Naive thymus-derived CD8-positive, alpha-beta T cell (primary cell): Measurements from ENCODE around the gene TMEM8B. TPM values are rescaled to one million over a fixed set of nuclear protein-coding genes. Genes with fewer than 3 reads are reported as not detected.
A peak's percentile ranks its signal among the peaks of the same experiment; 100 is the strongest.

Source experiments
- ATAC-seq, 2 donors: fragments of 150-1000 bp; cut with Tn5 transposase in 1 of 2; sonication (Bioruptor Pico), chemical (Tn5 transposase) in 1 of 2; 1 replicate in 1 of 2; 2 replicates in 1 of 2; pipeline ENCODE4 v1.10.0; 2021; ENCODE audit warnings: mild to moderate bottlenecking in 2 of 2, moderate library complexity in 2 of 2
- POLR2A ChIA-PET: fragments of 350-600 bp; sonication (Branson Sonifier 250); formaldehyde crosslinking; loops from one replicate; lab custom pipeline; 2021; ENCODE audit warnings: antibody characterized with exemption; lab: Charles Lee
- DNase-seq, 10 donors: peaks; one replicate each; pipeline versions ENCODE4 v3.0.0 to v3.0.0-alpha.2; 2020 to 2022
- H3K27ac Mint-ChIP-seq, 10 donors: one replicate each; pipeline ENCODE4 v1.8.0; 2020 to 2022; ENCODE audit warnings: mild to moderate bottlenecking in 10 of 10, mixed read lengths in 10 of 10, moderate library complexity in 4 of 10, inconsistent platforms in 1 of 10
- H3K27me3 Mint-ChIP-seq, 5 donors: one replicate each; pipeline ENCODE4 v1.8.0; 2021 to 2022; ENCODE audit warnings: mixed read lengths in 5 of 5
- H3K36me3 Mint-ChIP-seq, 3 donors: one replicate each; pipeline ENCODE4 v1.8.0; 2020 to 2022; ENCODE audit warnings: mixed read lengths in 3 of 3, mild to moderate bottlenecking in 2 of 3, inconsistent platforms in 1 of 3
- H3K4me1 Mint-ChIP-seq, 4 donors: one replicate each; pipeline ENCODE4 v1.8.0; 2021 to 2022; ENCODE audit warnings: mixed read lengths in 4 of 4
- H3K4me3 Mint-ChIP-seq, 10 donors: one replicate each; pipeline ENCODE4 v1.8.0; 2020 to 2022; ENCODE audit warnings: mild to moderate bottlenecking in 10 of 10, mixed read lengths in 10 of 10, moderate library complexity in 6 of 10, inconsistent platforms in 1 of 10
- H3K9me3 Mint-ChIP-seq, 9 donors: one replicate each; pipeline ENCODE4 v1.8.0; 2020 to 2022; ENCODE audit warnings: mixed read lengths in 9 of 9, mild to moderate bottlenecking in 3 of 9, inconsistent platforms in 1 of 9, moderate library complexity in 1 of 9
- polyA plus RNA-seq, 3 donors: library from polyadenylated mRNA; unstranded; fragments of 300-500 nt; fragmentation: Illumina TruSeq; gene quantifications; one replicate each; pipeline ENCODE4 v1.2.3, GENCODE V29; 2021
- total RNA-seq, 8 experiments: library from RNA in 2 of 8; stranded (reverse) in 2 of 8; gene quantifications; one replicate each; pipeline ENCODE4 v1.2.3 and lab custom pipeline; 2021 to 2026

TMEM8B gene
- total and polyA plus RNA-seq, 5 experiments from 2014 or later = 1.5 to 10.2 (median 2.4) TPM

DNA sequence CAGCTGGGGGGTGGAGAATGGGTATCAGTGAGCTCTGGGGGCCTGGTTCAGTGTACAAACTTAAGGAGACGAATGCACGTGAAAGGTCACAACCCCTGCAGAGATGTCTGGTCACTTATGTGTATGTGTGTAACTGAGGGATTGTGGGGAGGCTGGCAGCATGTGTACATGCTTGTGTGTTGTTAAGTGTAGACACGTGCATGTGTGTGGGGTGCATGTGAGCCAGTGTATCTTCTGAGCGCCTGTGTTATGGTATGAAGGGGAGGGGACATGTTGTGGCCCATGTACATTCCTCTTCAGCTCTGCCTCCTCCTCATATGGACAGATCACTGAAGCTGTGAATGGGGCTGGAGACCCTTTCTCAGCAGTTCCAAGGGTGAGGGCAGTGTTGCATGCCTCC lies 2.0 kb downstream of the TMEM8B start:
- Mint-ChIP-seq H3K9me3 (no peaks in the 10 kb centered on the region), H3K36me3 (no peaks in the 10 kb centered on the region), H3K4me3 (peak overlapping the region in 4 of 10 donors; percentile 0 to 65 (median 32)), H3K27me3 (no peaks in the 10 kb centered on the region), H3K27ac (peak overlapping the region in 3 of 10 donors; percentile 57 to 85 (median 77)), H3K4me1 (peaks cover 30 to 56% (median 47%) of the 10 kb centered on the region in 4 donors)
- no peak for DNase-seq
- POLR2A ChIA-PET = interaction anchor here (0.5 kb wide), 1 partner anchor 185 kb away, joined by 5 read pairs; no protein-coding TSS in a partner anchor
- ATAC-seq = no peak

DNA sequence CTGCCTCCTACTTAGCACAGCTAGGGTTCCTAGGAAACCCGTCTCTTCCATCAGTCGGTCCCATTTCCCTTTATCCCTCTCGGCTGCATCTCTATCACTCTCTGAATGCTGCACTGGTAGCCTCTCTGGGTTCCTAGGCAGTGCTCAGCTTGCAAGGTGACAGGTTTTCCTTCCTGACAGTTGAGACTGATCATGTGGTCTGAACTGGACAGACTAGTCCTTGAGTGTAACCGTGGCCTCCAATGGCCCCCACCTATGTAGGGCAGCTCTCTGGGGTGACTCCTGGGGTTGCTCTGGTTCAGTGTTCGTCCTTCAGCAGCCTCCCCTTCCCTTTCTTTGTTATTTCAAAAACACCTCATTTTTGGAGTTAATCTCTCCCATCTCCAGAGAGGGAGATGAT lies 3.8 kb downstream of the TMEM8B start:
- Mint-ChIP-seq H3K4me3 (no peak overlapping the region), H3K9me3 (no peaks in the 10 kb centered on the region), H3K27ac (peak overlapping the region in 2 of 10 donors; percentile 4 to 38), H3K27me3 (no peaks in the 10 kb centered on the region), H3K36me3 (no peaks in the 10 kb centered on the region), H3K4me1 (peaks cover 32 to 50% (median 43%) of the 10 kb centered on the region in 4 donors)
- POLR2A ChIA-PET = no interaction called here
- no peak for ATAC-seq
- DNase-seq = no peak

- no peak overlapping the region for H3K4me3 Mint-ChIP-seq
- H3K9me3 Mint-ChIP-seq = no peaks in the 10 kb centered on the region
- no peak for DNase-seq
- H3K36me3 Mint-ChIP-seq = no peaks in the 10 kb centered on the region
- H3K27me3 Mint-ChIP-seq = no peaks in the 10 kb centered on the region
- POLR2A ChIA-PET = interaction anchor here (0.7 kb wide), 1 partner anchor 86 kb away, joined by 4 read pairs; no protein-coding TSS in a partner anchor
- H3K4me1 Mint-ChIP-seq = peaks cover 23 to 41% (median 30%) of the 10 kb centered on the region in 4 donors
- peak overlapping the region in 5 of 10 donors; percentile 30 to 68 (median 57) for H3K27ac Mint-ChIP-seq
- no peak for ATAC-seq
These were observed 5.5 kb downstream of the TMEM8B start for GRCh38 chr9:35834260-35835215.

DNA sequence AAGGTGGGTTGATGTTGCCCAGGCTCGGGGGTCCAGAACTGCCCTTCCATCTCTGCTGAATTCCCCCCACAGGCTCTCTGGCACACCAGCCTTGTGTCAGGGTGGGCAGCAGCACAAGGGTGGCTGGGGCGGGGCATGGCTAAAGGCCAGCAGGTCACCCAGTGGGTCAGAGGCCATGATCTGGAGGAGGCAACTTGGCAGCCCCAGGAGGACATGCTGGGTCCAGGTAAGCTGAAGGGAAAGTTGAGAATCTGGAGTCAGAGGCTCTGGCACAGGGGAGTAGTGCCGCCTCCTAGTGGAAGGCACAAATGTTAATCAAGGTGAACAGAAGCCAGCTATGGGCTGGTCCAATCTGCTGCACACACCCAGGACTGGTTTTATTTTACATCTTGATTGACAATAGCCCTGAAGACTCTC lies 6.2 kb downstream of the TMEM8B start:
- POLR2A ChIA-PET = no interaction called here
- ATAC-seq (peak in 1 of 2 donors; percentile 33), DNase-seq (no peak)
- H3K27me3 Mint-ChIP-seq = no peaks in the 10 kb centered on the region
- H3K36me3 Mint-ChIP-seq = no peaks in the 10 kb centered on the region
- peaks cover 18 to 38% (median 23%) of the 10 kb centered on the region in 4 donors for H3K4me1 Mint-ChIP-seq
- no peaks in the 10 kb centered on the region for H3K9me3 Mint-ChIP-seq
- no peak overlapping the region for H3K4me3 Mint-ChIP-seq
- H3K27ac Mint-ChIP-seq = no peak overlapping the region

DNA sequence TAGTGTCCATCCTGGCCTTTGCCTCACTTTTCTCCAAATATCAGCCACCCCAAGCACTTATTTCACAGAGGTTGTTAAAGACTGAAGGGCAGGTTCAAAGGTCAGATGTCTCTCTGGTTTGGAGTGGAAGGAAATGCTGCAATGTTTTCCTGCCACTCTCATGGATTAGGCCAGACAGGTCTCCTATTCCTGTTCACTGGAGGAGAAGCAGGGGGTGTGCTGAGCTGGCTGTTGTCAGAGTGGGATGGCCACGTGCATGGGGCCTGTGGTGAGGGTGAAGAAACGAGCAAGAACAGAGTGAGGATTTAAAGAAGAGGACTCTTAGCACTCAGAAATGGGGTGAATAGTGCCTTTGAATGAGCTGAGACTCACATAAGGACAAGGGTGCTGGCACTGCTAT lies 6.7 kb downstream of the TMEM8B start:
- H3K9me3 Mint-ChIP-seq = no peaks in the 10 kb centered on the region
- POLR2A ChIA-PET = no interaction called here
- H3K4me3 Mint-ChIP-seq = no peak overlapping the region
- ATAC-seq = no peak
- no peak for DNase-seq
- H3K36me3 Mint-ChIP-seq = no peaks in the 10 kb centered on the region
- peak overlapping the region in 3 of 10 donors; percentile 1 to 76 (median 3) for H3K27ac Mint-ChIP-seq
- no peaks in the 10 kb centered on the region for H3K27me3 Mint-ChIP-seq
- peaks cover 14 to 36% (median 19%) of the 10 kb centered on the region in 4 donors for H3K4me1 Mint-ChIP-seq

DNA sequence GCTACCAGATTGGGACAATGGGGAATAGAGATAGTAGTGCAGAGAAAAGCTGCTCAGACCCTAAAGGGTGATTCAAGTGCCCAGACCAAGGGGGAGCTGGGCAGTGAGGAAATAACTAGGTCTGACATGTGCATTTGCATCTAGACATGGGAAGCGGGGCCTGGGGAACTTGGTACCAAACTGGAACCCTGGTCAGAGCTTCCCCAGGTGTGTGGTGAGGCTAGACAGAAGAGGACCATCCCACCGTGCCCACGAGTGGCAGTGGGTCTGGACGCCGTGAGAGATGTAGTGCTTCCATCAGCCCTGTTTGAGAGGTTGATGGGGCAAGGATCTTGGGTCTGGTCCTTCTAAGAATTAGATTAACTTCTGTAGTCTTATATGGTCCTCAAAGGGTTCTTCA lies 7.6 kb downstream of the TMEM8B start:
- DNase-seq (no peak), ATAC-seq (no peak)
- Mint-ChIP-seq H3K9me3 (no peaks in the 10 kb centered on the region), H3K36me3 (no peaks in the 10 kb centered on the region), H3K27me3 (no peaks in the 10 kb centered on the region), H3K4me3 (no peak overlapping the region), H3K4me1 (peaks cover 6 to 31% (median 13%) of the 10 kb centered on the region in 4 donors), H3K27ac (peak overlapping the region in 2 of 10 donors; percentile 29 to 52)
- POLR2A ChIA-PET = no interaction called here

DNA sequence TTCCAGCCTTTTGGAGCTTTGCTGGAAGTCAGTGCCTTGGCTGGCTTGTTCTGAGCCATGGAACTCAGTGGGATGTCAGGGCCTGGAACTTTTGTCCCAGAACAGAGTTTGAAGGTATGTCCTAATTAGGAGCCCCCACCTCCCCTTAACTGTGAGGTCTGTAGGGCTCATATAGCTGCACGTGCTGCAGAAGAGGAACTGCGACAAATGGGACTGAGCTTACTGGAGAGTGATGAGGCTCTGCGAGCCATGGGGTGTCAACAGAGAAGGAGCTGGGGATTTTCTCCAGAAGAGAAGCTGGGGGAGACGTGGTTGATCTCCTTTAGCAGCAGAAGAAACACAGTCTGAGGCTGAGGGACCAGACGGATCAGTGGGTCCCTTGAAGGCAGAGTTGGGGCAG lies 10.9 kb downstream of the TMEM8B start:
- Mint-ChIP-seq H3K36me3 (no peaks in the 10 kb centered on the region), H3K27me3 (no peaks in the 10 kb centered on the region), H3K9me3 (no peaks in the 10 kb centered on the region), H3K4me3 (no peak overlapping the region), H3K4me1 (peaks cover 9 to 33% (median 13%) of the 10 kb centered on the region in 4 donors), H3K27ac (no peak overlapping the region)
- POLR2A ChIA-PET = no interaction called here
- no peak for DNase-seq
- no peak for ATAC-seq

DNA sequence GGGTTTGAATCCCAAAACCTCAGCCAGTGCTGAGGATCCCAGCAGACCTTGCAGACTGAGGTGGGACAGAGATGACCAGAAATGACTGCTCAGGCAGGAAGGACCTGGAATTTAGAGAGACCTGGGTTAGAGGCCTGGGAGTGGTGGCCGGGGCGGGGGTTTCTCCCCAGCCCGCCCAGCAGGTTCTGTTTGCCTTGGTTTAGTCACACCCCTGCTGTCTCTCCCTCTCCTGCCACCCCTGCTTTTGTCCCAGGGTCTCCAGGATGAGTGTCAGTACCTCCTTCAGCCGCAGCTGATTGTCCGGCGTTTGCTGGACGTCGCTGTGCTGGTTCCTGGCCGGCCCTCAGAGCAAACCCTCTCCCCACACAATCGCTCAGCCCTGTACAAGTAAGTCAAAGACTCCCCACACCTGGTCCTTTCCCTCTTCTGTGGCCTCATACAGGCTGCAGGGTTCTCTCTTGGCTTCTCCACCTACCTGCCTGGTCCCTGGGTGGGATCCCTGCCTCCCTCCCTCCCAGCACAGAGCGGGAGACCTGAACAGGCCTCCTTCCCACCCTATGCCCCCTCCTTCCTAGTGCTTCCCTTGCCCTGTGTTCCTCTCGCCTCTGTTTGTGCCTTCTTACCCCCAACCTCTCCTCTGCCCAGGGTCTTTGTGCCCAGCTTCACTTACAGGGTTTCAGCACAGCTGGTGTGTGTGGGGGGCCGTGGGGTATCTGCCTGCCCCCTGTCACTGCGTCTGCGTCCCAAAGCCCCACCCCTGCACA lies 12.0 kb downstream of the TMEM8B start:
- DNase-seq (no peak), ATAC-seq (no peak)
- Mint-ChIP-seq H3K36me3 (no peaks in the 10 kb centered on the region), H3K27me3 (no peaks in the 10 kb centered on the region), H3K27ac (no peak overlapping the region), H3K4me3 (no peak overlapping the region), H3K4me1 (peaks cover 17 to 42% (median 22%) of the 10 kb centered on the region in 4 donors), H3K9me3 (no peaks in the 10 kb centered on the region)
- POLR2A ChIA-PET = no interaction called here

DNA sequence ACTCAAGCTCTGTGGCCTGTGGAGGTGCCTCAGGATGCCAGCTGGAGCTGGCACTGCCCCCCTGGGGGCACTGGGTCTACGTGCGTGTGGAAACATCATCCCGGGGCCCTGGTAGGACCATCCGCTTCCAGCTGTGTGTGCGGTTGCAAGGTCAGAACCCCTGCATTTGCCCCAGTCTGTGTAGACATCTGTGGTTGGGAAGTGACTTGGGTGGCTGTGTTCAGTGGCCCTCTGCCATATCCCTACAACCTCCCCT lies 12.5 kb downstream of the TMEM8B start:
- Mint-ChIP-seq H3K36me3 (no peaks in the 10 kb centered on the region), H3K27me3 (no peaks in the 10 kb centered on the region), H3K4me3 (no peak overlapping the region), H3K27ac (no peak overlapping the region), H3K9me3 (no peaks in the 10 kb centered on the region), H3K4me1 (peaks cover 17 to 43% (median 22%) of the 10 kb centered on the region in 4 donors)
- DNase-seq = no peak
- POLR2A ChIA-PET = no interaction called here
- ATAC-seq = no peak

GRCh38 chr9:35842020-35842745 lies 13.2 kb downstream of the TMEM8B start:
- H3K9me3 Mint-ChIP-seq = no peaks in the 10 kb centered on the region
- no peak for ATAC-seq
- H3K4me3 Mint-ChIP-seq = no peak overlapping the region
- no peak for DNase-seq
- peaks cover 14 to 49% (median 23%) of the 10 kb centered on the region in 4 donors for H3K4me1 Mint-ChIP-seq
- H3K27ac Mint-ChIP-seq = no peak overlapping the region
- POLR2A ChIA-PET = no interaction called here
- H3K36me3 Mint-ChIP-seq = peaks cover 0 to 4% (median 0%) of the 10 kb centered on the region in 3 donors
- no peaks in the 10 kb centered on the region for H3K27me3 Mint-ChIP-seq

DNA sequence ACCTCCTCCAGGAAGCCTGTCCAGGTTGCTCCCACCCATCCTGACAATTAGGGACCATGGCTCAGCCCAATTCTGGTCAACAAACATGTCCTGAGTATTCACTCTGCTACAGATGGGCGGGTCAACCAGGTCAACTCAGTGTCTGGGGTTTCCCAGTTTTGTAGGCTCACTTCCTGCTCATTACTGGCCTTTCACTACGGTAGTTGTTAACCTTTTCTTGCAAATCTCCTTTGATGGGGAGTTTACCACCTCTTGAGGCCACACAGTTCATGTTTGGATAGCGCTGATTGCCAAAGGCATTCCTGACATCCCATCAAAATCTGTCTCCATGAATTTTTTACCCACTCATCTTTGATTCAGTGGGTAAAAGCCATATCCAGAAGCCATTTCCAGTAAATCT lies 13.8 kb downstream of the TMEM8B start:
- peaks cover 14 to 54% (median 23%) of the 10 kb centered on the region in 4 donors for H3K4me1 Mint-ChIP-seq
- H3K9me3 Mint-ChIP-seq = no peaks in the 10 kb centered on the region
- H3K27ac Mint-ChIP-seq = no peak overlapping the region
- H3K36me3 Mint-ChIP-seq = peaks cover 1 to 10% (median 2%) of the 10 kb centered on the region in 3 donors
- H3K27me3 Mint-ChIP-seq = no peaks in the 10 kb centered on the region
- no peak for ATAC-seq
- no peak for DNase-seq
- no peak overlapping the region for H3K4me3 Mint-ChIP-seq
- POLR2A ChIA-PET = no interaction called here

GRCh38 chr9:35844628-35845270 lies 15.7 kb downstream of the TMEM8B start:
- H3K27ac Mint-ChIP-seq = peak overlapping the region in 9 of 10 donors; percentile 0 to 73 (median 52)
- POLR2A ChIA-PET = interaction anchor here (0.5 kb wide), 1 partner anchor 1174 kb away, joined by 4 read pairs; no protein-coding TSS in a partner anchor
- ATAC-seq (peak; percentile 97 to 98), DNase-seq (peak in 9 of 10 donors; percentile 35 to 79 (median 50))
- H3K36me3 Mint-ChIP-seq = peaks cover 5 to 14% (median 6%) of the 10 kb centered on the region in 3 donors
- H3K27me3 Mint-ChIP-seq = no peaks in the 10 kb centered on the region
- H3K9me3 Mint-ChIP-seq = no peaks in the 10 kb centered on the region
- peak overlapping the region in 4 of 10 donors; percentile 0 to 78 (median 52) for H3K4me3 Mint-ChIP-seq
- peaks cover 14 to 63% (median 23%) of the 10 kb centered on the region in 4 donors for H3K4me1 Mint-ChIP-seq
